ENCODE data around the gene HYLS1.

DNA sequence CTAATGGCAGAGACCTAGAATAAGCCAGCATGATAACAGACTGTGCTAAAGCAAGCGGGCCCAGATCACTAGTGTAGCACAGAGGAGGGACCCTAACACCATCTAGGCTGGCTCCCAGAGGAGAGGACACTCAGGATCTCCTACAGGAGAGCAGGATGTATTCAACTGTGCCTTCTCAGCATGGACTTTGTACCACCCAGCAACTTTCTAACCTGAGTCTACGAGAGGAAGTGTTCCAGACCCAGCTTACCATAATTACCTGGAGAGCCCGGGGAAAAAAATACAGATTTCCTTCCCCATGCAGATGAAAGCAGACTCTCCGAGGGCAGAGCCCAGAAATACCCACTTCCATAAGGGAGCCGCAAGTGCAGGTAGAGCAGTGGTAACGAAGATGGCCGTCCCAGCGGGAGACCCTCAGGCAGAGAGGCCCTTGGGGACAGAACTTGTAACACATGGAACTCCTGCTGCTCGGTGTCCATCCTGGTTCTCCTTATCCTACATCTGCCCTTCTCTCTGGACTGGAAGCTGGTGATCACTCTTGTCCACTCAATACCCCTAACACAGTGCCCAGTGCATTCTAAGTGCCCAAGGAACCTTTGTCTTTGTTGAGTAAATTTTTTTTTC, 37.0 kb downstream of the HYLS1 start:
- TF ChIP-seq, protein P1, sequence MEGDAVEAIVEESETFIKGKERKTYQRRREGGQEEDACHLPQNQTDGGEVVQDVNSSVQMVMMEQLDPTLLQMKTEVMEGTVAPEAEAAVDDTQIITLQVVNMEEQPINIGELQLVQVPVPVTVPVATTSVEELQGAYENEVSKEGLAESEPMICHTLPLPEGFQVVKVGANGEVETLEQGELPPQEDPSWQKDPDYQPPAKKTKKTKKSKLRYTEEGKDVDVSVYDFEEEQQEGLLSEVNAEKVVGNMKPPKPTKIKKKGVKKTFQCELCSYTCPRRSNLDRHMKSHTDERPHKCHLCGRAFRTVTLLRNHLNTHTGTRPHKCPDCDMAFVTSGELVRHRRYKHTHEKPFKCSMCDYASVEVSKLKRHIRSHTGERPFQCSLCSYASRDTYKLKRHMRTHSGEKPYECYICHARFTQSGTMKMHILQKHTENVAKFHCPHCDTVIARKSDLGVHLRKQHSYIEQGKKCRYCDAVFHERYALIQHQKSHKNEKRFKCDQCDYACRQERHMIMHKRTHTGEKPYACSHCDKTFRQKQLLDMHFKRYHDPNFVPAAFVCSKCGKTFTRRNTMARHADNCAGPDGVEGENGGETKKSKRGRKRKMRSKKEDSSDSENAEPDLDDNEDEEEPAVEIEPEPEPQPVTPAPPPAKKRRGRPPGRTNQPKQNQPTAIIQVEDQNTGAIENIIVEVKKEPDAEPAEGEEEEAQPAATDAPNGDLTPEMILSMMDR (IDR thresholded peaks at IDR 0.05; ENCODE audit: low read length), result no peak
- no peak for TF ChIP-seq EZH2 (optimal IDR thresholded peaks at IDR 0.05; ENCODE audit: low read depth, low read length)

Measured in MM.1S (cell line).